ENCODE measurements around the gene MKKS.
"Not testable (repeated sequence)": the region's sequence is repeated elsewhere in the genome, so short reads cannot be mapped to it uniquely, and the experiment has no call there.

MKKS gene

GRCh38 chr20:10411673-10412072 lies 22.3 kb downstream of the MKKS start:
- no peak for DNase-seq

GRCh38 chr20:10408108-10408813 lies 25.8 kb downstream of the MKKS start:
- no peak for DNase-seq

- no peak for DNase-seq
Observed at GRCh38 chr20:10404959-10405530, 29.0 kb downstream of the MKKS start.

GRCh38 chr20:10404023-10404628 lies 29.9 kb downstream of the MKKS start:
- DNase-seq: no peak

- no peak for DNase-seq
Observed at GRCh38 chr20:10402938-10403608, 30.9 kb downstream of the MKKS start.

- no peak for DNase-seq
Observed at GRCh38 chr20:10398834-10399369, 35.1 kb downstream of the MKKS start.

- DNase-seq: not testable (repeated sequence)
Observed at GRCh38 chr20:10394752-10395151, 39.3 kb downstream of the MKKS start.

- no peak for DNase-seq
Observed at GRCh38 chr20:10390709-10391108, 43.3 kb downstream of the MKKS start.

GRCh38 chr20:10388597-10388996 lies 45.4 kb downstream of the MKKS start:
- no peak for DNase-seq

- DNase-seq: no peak
Observed at GRCh38 chr20:10387686-10388085, 46.3 kb downstream of the MKKS start.

GRCh38 chr20:10385850-10386544 lies 48.0 kb downstream of the MKKS start:
- DNase-seq: no peak

- peak in 1 of 2 donors; percentile 11 for DNase-seq
Observed at GRCh38 chr20:10381477-10381876, 52.5 kb downstream of the MKKS start.

GRCh38 chr20:10379761-10380160 lies 54.3 kb downstream of the MKKS start:
- no peak for DNase-seq

- DNase-seq: no peak
Observed at GRCh38 chr20:10376270-10377075, 57.5 kb downstream of the MKKS start.

GRCh38 chr20:10375191-10375590 lies 58.8 kb downstream of the MKKS start:
- DNase-seq: no peak

GRCh38 chr20:10374036-10374435 lies 60.0 kb downstream of the MKKS start:
- DNase-seq: no peak

GRCh38 chr20:10371467-10371866 lies 62.6 kb downstream of the MKKS start:
- DNase-seq: no peak

- DNase-seq: no peak
Observed at GRCh38 chr20:10370091-10370887, 63.7 kb downstream of the MKKS start.

- DNase-seq: no peak
Observed at GRCh38 chr20:10369723-10370090, 64.3 kb downstream of the MKKS start.

GRCh38 chr20:10368702-10369041 lies 65.3 kb downstream of the MKKS start:
- DNase-seq: no peak

- DNase-seq: no peak
Observed at GRCh38 chr20:10367943-10368701, 65.9 kb downstream of the MKKS start.
